Pancreas (tissue), 10 donors: ENCODE measurements around the gene PXK. TPM values are rescaled to one million over a fixed set of nuclear protein-coding genes. Genes with fewer than 3 reads are reported as not detected.

ENCODE experiments used
- ATAC-seq, 4 donors: fragments of 200-7000 bp; cut with Tn5 transposase; one replicate each; pipeline versions ENCODE4 v1.8.0 to v1.9.1; 2020; ENCODE audit warnings: mild to moderate bottlenecking in 4 of 4, moderate library complexity in 4 of 4
- DNase-seq, 6 donors: peaks; one replicate each; pipeline ENCODE4 v3.0.0-alpha.2; 2020
- FAIRE-seq: peaks from 2 replicates; lab custom pipeline; 2012; peaks lifted over from hg19 to GRCh38; lab: Jason Lieb, UNC
- H3K27ac ChIP-seq, 4 donors: fragments of 200-600 bp; sonication (generic); 1 replicate in 3 of 4; 2 replicates in 1 of 4; pipeline versions ENCODE4 v1.5.0 to v1.8.0; 2020
- H3K27me3 ChIP-seq, 4 donors: fragments of 200-600 bp; one replicate each; pipeline ENCODE4 v1.8.0; 2021
- H3K36me3 ChIP-seq, 3 donors: fragments of 200-600 bp; sonication (generic) in 1 of 3; one replicate each; pipeline versions ENCODE4 v1.5.0 to v1.8.0; 2020 to 2021
- H3K4me1 ChIP-seq, 3 donors: fragments of 200-600 bp; one replicate each; pipeline ENCODE4 v1.8.0; 2021
- H3K4me3 ChIP-seq, 4 donors: fragments of 200-600 bp; sonication (generic) in 2 of 4; one replicate each; pipeline versions ENCODE4 v1.5.0 to v1.8.0; 2020 to 2021
- H3K9me3 ChIP-seq, 4 donors: fragments of 200-600 bp; one replicate each; pipeline ENCODE4 v1.8.0; 2021
- WGBS, 2 donors: extraction: QIAGEN DNeasy Blood & Tissue Kit; methylation state at CpG; one replicate each; pipeline ENCODE4 v1.1.7; 2013; 5-methylcytosine and 5-hydroxymethylcytosine counted together
- intact Hi-C, 3 donors: fragments of 100-400 bp; cut with DNase I; formaldehyde crosslinking; loops; one replicate each; pipeline versions ENCODE4 v1.11.1 to v1.14.2; 2022
- polyA plus RNA-seq, 2 donors: library from polyadenylated mRNA; stranded (reverse); fragments of 200-250 nt; gene quantifications; one replicate each; pipeline ENCODE4 v1.2.3, GENCODE V29; 2013
- total RNA-seq, 6 donors: library from RNA; stranded (reverse); fragmentation: NEBNext Ultra II Directional in 4 of 6; extraction: Animal tissue kit (Norgen Biotek cat#: 25700) in 4 of 6; gene quantifications; one replicate each; pipeline versions ENCODE4 v1.2.1 to v1.2.4, GENCODE V29; 2021 to 2023
- TF ChIP-seq, protein P1 (sequence below), 4 donors: fragments of 200-600 bp; sonication (generic) in 3 of 4; IDR thresholded peaks; one replicate each; pipeline versions ENCODE4 v1.5.0 to v1.8.0; 2021; ENCODE audit warnings: antibody characterized with exemption in 4 of 4
- donor health status: healthy with polysubstance abuse.
- donor health status: DM: no; HTN: no; CAD: no; lungs with moderate emphysema.
- donor health status: DM: no; HTN: no; CAD: no.
- donor health status: control.
- donor health status: control.
- donor health status: Bipolar disorder and iron deficiency.
- donor health status: DM: yes; HTN: yes; CAD: no.
- donor health status: DM: no; HTN: no; CAD: no.
- donor health status: DM: no; HTN: no; CAD: no.
- donor health status: DM: yes; HTN: yes; CAD: no.

The PXK gene
- total and polyA plus RNA-seq, 8 donors: 3.2 to 11.2 (median 7.4) TPM

- Histone ChIP-seq H3K4me3 (no peak overlapping the region), H3K27ac (no peak overlapping the region), H3K4me1 (peaks cover 0 to 10% (median 8%) of the 10 kb centered on the region in 3 donors), H3K27me3 (no peaks in the 10 kb centered on the region), H3K36me3 (no peaks in the 10 kb centered on the region), H3K9me3 (no peaks in the 10 kb centered on the region)
- TF ChIP-seq, protein P1, sequence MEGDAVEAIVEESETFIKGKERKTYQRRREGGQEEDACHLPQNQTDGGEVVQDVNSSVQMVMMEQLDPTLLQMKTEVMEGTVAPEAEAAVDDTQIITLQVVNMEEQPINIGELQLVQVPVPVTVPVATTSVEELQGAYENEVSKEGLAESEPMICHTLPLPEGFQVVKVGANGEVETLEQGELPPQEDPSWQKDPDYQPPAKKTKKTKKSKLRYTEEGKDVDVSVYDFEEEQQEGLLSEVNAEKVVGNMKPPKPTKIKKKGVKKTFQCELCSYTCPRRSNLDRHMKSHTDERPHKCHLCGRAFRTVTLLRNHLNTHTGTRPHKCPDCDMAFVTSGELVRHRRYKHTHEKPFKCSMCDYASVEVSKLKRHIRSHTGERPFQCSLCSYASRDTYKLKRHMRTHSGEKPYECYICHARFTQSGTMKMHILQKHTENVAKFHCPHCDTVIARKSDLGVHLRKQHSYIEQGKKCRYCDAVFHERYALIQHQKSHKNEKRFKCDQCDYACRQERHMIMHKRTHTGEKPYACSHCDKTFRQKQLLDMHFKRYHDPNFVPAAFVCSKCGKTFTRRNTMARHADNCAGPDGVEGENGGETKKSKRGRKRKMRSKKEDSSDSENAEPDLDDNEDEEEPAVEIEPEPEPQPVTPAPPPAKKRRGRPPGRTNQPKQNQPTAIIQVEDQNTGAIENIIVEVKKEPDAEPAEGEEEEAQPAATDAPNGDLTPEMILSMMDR (IDR thresholded peaks at IDR 0.05): no peak
- intact Hi-C loops: no loop called here
- DNase-seq (no peak), FAIRE-seq (no peak), ATAC-seq (peak in 2 of 4 donors; percentile 30 to 47)
- 91 to 93% methylated on average over 8 of the region's 8 CpGs for WGBS, 2 donors
Measured at GRCh38 chr3:58353722-58354553, 21.2 kb downstream of the PXK start.

- Histone ChIP-seq H3K4me3 (no peak overlapping the region), H3K9me3 (no peaks in the 10 kb centered on the region), H3K36me3 (no peaks in the 10 kb centered on the region), H3K27me3 (no peaks in the 10 kb centered on the region), H3K27ac (no peak overlapping the region), H3K4me1 (peaks cover 0 to 4% (median 4%) of the 10 kb centered on the region in 3 donors)
- DNase-seq: no peak
- TF ChIP-seq, protein P1 (IDR thresholded peaks at IDR 0.05): no peak
- no peak for FAIRE-seq
- WGBS, 2 donors: 89 to 90% methylated on average over 8 of the region's 8 CpGs
- peak in 1 of 4 donors; percentile 11 for ATAC-seq
- intact Hi-C loops: no loop called here
Measured at GRCh38 chr3:58355179-58355578, 22.5 kb downstream of the PXK start.

DNA sequence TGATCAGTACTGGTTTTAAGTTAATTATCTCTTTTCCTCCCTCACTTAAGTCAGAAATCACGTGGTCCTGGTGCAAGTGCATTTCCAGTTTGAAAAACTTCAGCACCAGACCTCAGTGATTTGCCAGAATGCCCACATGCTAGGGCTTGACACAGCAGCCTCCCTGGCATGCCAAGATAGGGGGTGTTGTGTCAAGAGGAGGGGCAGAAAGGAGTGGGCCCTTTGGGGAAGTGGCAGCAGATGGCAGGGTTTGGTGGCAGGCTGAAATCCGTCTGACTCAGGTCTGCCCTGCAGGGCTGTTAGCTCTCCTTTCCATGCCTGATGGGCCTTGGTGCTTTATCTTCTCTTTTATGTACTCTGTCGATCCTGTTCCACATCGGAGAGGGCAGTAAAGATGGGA, 23.4 kb downstream of the PXK start:
- H3K4me1 ChIP-seq: no peaks in the 10 kb centered on the region
- DNase-seq: no peak
- no peaks in the 10 kb centered on the region for H3K27me3 ChIP-seq
- no peak overlapping the region for H3K27ac ChIP-seq
- TF ChIP-seq, protein P1 (IDR thresholded peaks at IDR 0.05): no peak
- no peak for FAIRE-seq
- intact Hi-C loops: no loop called here
- WGBS, 2 donors: 42 to 45% methylated on average over 4 of the region's 4 CpGs
- no peak overlapping the region for H3K4me3 ChIP-seq
- H3K36me3 ChIP-seq: no peaks in the 10 kb centered on the region
- no peaks in the 10 kb centered on the region for H3K9me3 ChIP-seq
- peak in 3 of 4 donors; percentile 24 to 69 (median 44) for ATAC-seq

DNA sequence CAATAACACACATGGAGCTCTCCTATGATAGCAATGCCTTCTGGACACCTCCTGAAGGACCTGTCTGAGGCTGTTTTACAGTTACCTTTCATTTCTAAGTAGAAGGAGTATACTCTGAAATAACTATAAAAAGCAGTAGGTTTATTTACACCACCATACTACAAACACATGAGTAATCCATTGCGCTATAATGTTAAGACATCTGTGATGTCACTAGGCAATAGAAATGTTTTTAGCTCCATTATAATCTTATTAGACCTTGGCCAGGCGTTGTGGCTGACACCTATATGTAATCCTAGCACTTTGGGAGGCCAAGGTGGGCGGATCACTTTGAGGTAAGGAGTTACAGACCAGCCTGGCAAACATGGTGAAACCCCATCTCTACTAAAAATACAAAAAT, 24.7 kb downstream of the PXK start:
- no peak for FAIRE-seq

More for the DNA sequence above, 24.7 kb downstream of the PXK start:
- DNase-seq (no peak), ATAC-seq (no peak)
- intact Hi-C loops: no loop called here
- H3K9me3 ChIP-seq: no peaks in the 10 kb centered on the region
- H3K4me1 ChIP-seq: no peaks in the 10 kb centered on the region
- H3K27ac ChIP-seq: no peak overlapping the region
- H3K4me3 ChIP-seq: no peak overlapping the region
- TF ChIP-seq, protein P1 (IDR thresholded peaks at IDR 0.05): no peak
- 93 to 95% methylated on average over 3 of the region's 3 CpGs for WGBS, 2 donors
- no peaks in the 10 kb centered on the region for H3K36me3 ChIP-seq
- no peaks in the 10 kb centered on the region for H3K27me3 ChIP-seq
